Sigmoid colon (tissue), 7 donors: ENCODE measurements around the gene LDLRAD4. TPM values are rescaled to one million over a fixed set of nuclear protein-coding genes. Genes with fewer than 3 reads are reported as not detected.
A peak's percentile ranks its signal among the peaks of the same experiment; 100 is the strongest.

Experiments
- DNase-seq: peaks from one replicate; pipeline ENCODE4 v3.0.0-alpha.2; 2019
- H3K27ac ChIP-seq, 4 donors: fragments of 200-600 bp; sonication (generic); one replicate each; pipeline ENCODE4 v1.5.1; 2016 to 2019; ENCODE audit warnings: mild to moderate bottlenecking in 1 of 4
- H3K27me3 ChIP-seq, 3 donors: fragments of 200-600 bp; sonication (generic); one replicate each; pipeline ENCODE4 v1.5.1; 2019; ENCODE audit warnings: mild to moderate bottlenecking in 1 of 3
- H3K36me3 ChIP-seq, 4 donors: fragments of 200-600 bp; sonication (generic); one replicate each; pipeline ENCODE4 v1.5.1; 2016 to 2019
- H3K4me1 ChIP-seq, 4 donors: fragments of 200-600 bp; sonication (generic); one replicate each; pipeline ENCODE4 v1.5.1; 2017 to 2019
- H3K4me3 ChIP-seq, 4 donors: fragments of 200-600 bp; sonication (generic); one replicate each; pipeline ENCODE4 v1.5.1; 2017 to 2019; ENCODE audit warnings: mild to moderate bottlenecking in 2 of 4, moderate library complexity in 1 of 4
- H3K9me3 ChIP-seq, 4 donors: fragments of 200-600 bp in 3 of 4; sonication (generic) in 3 of 4; one replicate each; pipeline versions ENCODE4 v1.5.1 to v1.6.1; 2013 to 2019
- CTCF ChIP-seq, 4 experiments: fragments of 450-650 bp in 3 of 4; fragments of 200-600 bp in 1 of 4; IDR thresholded peaks; one replicate each; pipeline ENCODE4 v1.5.1; 2016 to 2019; ENCODE audit warnings: antibody characterized with exemption in 4 of 4, mild to moderate bottlenecking in 3 of 4, moderate library complexity in 2 of 4
- EP300 ChIP-seq, 4 donors: sonication (generic); formaldehyde crosslinking; IDR thresholded peaks; one replicate each; pipeline ENCODE4 v1.6.1; 2017; ENCODE audit warnings: antibody characterized with exemption in 4 of 4
- POLR2A ChIP-seq, 2 donors: fragments of 450-650 bp; IDR thresholded peaks; one replicate each; pipeline ENCODE4 v1.6.1; 2016; ENCODE audit warnings: antibody characterized with exemption in 2 of 2, mild to moderate bottlenecking in 2 of 2, moderate library complexity in 2 of 2
- POLR2AphosphoS5 ChIP-seq, 4 donors: sonication (generic); formaldehyde crosslinking; IDR thresholded peaks; one replicate each; pipeline ENCODE4 v1.6.1; 2017; ENCODE audit warnings: antibody characterized with exemption in 4 of 4
- WGBS, 2 donors: extraction: QIAGEN DNeasy Blood & Tissue Kit; methylation state at CpG; one replicate each; pipeline ENCODE4 v1.1.7; 2013; 5-methylcytosine and 5-hydroxymethylcytosine counted together
- intact Hi-C: fragments of 100-400 bp; cut with DNase I; formaldehyde crosslinking; loops from one replicate; pipeline ENCODE4 v1.15.1; 2023
- polyA plus RNA-seq, 3 donors: library from polyadenylated mRNA; stranded (reverse); fragments of 200-250 nt; gene quantifications; one replicate each; pipeline ENCODE4 v1.2.3, GENCODE V29; 2013
- total RNA-seq, 4 donors: library from RNA; depleted of rRNA; stranded (reverse); fragments of >200 nt; gene quantifications; one replicate each; pipeline ENCODE4 v1.1.0, GENCODE V29; 2016
- donor health status: healthy with polysubstance abuse.
- donor health status: Bipolar disorder and iron deficiency.
- donor health status: healthy.

The LDLRAD4 gene
- total and polyA plus RNA-seq, 7 donors = 1.2 to 28.2 (median 17.2) TPM

GRCh38 chr18:13366962-13367892 is 148.7 kb downstream of the LDLRAD4 start:
- intact Hi-C loops = loop anchor here (5.0 kb wide), 1 partner anchor 145 kb away; no protein-coding TSS in a partner anchor
- Histone ChIP-seq H3K36me3 (no peaks in the 10 kb centered on the region), H3K9me3 (no peaks in the 10 kb centered on the region), H3K27me3 (no peaks in the 10 kb centered on the region), H3K27ac (no peak overlapping the region), H3K4me3 (no peak overlapping the region), H3K4me1 (peaks cover 0 to 40% (median 28%) of the 10 kb centered on the region in 4 donors)
- TF ChIP-seq POLR2AphosphoS5 (IDR thresholded peaks at IDR 0.05) (no peak), POLR2A (IDR thresholded peaks at IDR 0.05) (no peak), CTCF (IDR thresholded peaks at IDR 0.05) (no peak), EP300 (IDR thresholded peaks at IDR 0.05) (no peak)
- DNase-seq = no peak
- 90 to 92% methylated on average over 26 of the region's 26 CpGs for WGBS, 2 donors

DNA sequence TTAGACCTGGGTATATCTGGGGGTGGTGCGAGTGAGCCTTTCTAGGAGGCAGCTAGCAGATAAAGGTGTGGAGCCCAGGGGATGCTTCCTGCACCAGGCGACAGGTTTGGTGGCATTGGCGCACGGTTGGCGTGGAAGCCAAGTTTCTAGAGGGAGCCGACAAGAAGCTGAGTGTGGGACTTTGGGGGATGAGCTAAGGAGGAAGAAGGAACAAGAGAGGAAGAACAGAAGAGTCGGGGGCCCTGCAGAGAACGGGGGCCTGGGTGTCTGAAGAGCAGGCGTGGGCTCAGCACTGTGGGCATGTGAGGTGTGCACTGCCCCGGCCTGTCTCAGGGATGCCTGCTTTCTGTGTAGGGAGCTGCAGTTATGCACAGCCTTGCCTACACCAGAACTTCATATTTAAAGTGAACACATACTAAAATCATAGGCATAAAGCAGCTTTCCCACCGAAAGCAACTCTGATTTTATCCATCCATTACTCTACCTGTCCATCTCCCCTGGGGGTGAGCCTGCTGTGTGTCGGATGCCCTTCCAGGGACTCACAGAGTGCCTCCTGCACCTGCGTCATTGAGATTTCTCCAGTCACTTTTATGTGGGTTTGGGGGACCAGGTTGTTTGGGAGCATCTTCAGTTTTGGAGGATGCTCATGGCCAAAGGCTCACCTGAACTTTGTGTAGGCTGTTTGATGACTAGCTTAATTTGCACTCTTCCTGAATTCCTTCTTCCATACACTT is 149.7 kb downstream of the LDLRAD4 start:
- TF ChIP-seq POLR2AphosphoS5 (IDR thresholded peaks at IDR 0.05) (no peak), EP300 (IDR thresholded peaks at IDR 0.05) (no peak), CTCF (IDR thresholded peaks at IDR 0.05) (no peak), POLR2A (IDR thresholded peaks at IDR 0.05) (no peak)
- H3K4me1 ChIP-seq = peaks cover 0 to 34% (median 27%) of the 10 kb centered on the region in 4 donors

DNA sequence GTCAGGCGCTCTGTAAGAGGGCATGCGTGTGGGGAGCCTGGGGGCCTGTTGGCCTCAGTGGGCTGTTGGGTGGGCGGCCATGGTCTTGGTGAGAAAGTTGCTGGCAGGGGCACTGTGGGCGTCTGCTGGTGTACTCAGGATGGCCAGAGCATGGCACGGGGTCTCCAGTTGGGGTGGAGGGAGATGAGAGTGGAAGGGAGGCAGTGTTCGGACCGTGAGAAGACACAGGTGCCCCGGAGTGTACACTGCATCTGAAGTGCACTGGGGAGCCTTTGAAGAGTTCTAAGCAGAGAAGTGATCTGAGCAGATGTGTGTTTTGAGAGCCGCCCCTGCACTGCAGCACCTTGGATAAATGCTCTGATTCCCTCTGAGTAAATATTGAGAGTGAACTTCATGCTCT is 150.8 kb downstream of the LDLRAD4 start:
- no peaks in the 10 kb centered on the region for H3K27me3 ChIP-seq
- no peaks in the 10 kb centered on the region for H3K36me3 ChIP-seq
- H3K4me3 ChIP-seq = no peak overlapping the region
- no peak for TF ChIP-seq EP300 (IDR thresholded peaks at IDR 0.05)
- no peak for TF ChIP-seq POLR2AphosphoS5 (IDR thresholded peaks at IDR 0.05)
- no peak for TF ChIP-seq POLR2A (IDR thresholded peaks at IDR 0.05)
- TF ChIP-seq CTCF (IDR thresholded peaks at IDR 0.05) = no peak
- peaks cover 0 to 31% (median 26%) of the 10 kb centered on the region in 4 donors for H3K4me1 ChIP-seq
- peak; percentile 67 for DNase-seq
- H3K27ac ChIP-seq = peak overlapping the region in 3 of 4 donors; percentile 46 to 68 (median 62)
- intact Hi-C loops = loop anchor here (5.0 kb wide), 1 partner anchor 147 kb away; no protein-coding TSS in a partner anchor
- H3K9me3 ChIP-seq = no peaks in the 10 kb centered on the region
- WGBS, 2 donors = 28 to 67% methylated on average over 9 of the region's 9 CpGs

More for the DNA sequence above, 149.7 kb downstream of the LDLRAD4 start:
- DNase-seq = no peak
- Histone ChIP-seq H3K9me3 (no peaks in the 10 kb centered on the region), H3K27ac (no peak overlapping the region), H3K27me3 (no peaks in the 10 kb centered on the region), H3K36me3 (no peaks in the 10 kb centered on the region), H3K4me3 (no peak overlapping the region)
- intact Hi-C loops = loop anchor here (5.0 kb wide), 1 partner anchor 146 kb away; no protein-coding TSS in a partner anchor
- 94% methylated on average over 13 of the region's 13 CpGs for WGBS, 2 donors

DNA sequence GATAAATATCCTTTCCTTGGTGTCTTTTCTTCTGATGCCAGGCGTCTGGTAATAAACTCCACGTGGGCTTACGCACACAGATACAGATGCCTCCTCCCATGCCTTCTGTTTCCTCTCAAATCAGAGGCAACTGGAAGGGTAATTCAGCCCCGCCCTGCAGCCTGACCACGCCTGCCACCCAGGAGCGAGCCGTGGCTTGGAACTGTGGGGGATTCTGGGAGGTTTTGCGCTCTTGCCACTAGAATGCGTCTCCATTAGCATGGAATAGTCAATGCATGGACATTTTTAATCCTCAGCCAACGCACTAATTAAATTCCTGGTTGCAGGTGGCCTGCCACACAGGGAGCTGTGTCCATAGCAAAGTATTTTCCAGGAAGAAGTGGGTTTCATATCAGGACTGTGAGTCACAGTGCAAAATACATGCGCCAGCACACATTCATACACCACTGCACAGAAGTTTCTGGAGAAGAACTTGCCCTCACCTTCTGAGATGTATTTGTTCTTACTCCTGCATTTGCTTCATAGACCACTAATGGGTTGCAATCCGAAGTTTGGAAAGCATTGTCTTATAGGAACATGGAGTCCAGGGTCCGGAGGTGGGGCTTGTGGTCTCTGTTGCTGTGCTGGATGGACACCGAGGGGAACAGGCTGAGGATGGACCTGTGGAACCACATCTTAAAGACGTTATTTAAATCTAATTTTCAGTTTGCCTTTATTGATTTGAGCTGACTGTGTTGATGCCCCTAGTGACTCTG is 151.4 kb downstream of the LDLRAD4 start:
- intact Hi-C loops = loop anchor here (5.0 kb wide), 1 partner anchor 148 kb away; no protein-coding TSS in a partner anchor

More for the DNA sequence above, 151.4 kb downstream of the LDLRAD4 start:
- peak overlapping the region in 3 of 4 donors; percentile 46 to 68 (median 62) for H3K27ac ChIP-seq
- 27 to 57% methylated on average over 15 of the region's 15 CpGs for WGBS, 2 donors
- no peak overlapping the region for H3K4me3 ChIP-seq
- DNase-seq = peak; percentile 82
- no peaks in the 10 kb centered on the region for H3K27me3 ChIP-seq
- no peaks in the 10 kb centered on the region for H3K36me3 ChIP-seq
- H3K4me1 ChIP-seq = peaks cover 0 to 31% (median 24%) of the 10 kb centered on the region in 4 donors
- no peaks in the 10 kb centered on the region for H3K9me3 ChIP-seq
- no peak for TF ChIP-seq POLR2A (IDR thresholded peaks at IDR 0.05)
- TF ChIP-seq POLR2AphosphoS5 (IDR thresholded peaks at IDR 0.05) = peak; percentile 61 to 81 (median 72)
- peak in 3 of 4 donors; percentile 62 to 86 (median 67) for TF ChIP-seq EP300 (IDR thresholded peaks at IDR 0.05)
- TF ChIP-seq CTCF (IDR thresholded peaks at IDR 0.05) = no peak
